ENCODE measurements around the gene PPCDC. TPM values are rescaled to one million over a fixed set of nuclear protein-coding genes. Genes with fewer than 3 reads are reported as not detected.
"Not testable (repeated sequence)": the region's sequence is repeated elsewhere in the genome, so short reads cannot be mapped to it uniquely, and the experiment has no call there.

PPCDC gene
- total RNA-seq, 1 donor: 7.8 TPM

DNA sequence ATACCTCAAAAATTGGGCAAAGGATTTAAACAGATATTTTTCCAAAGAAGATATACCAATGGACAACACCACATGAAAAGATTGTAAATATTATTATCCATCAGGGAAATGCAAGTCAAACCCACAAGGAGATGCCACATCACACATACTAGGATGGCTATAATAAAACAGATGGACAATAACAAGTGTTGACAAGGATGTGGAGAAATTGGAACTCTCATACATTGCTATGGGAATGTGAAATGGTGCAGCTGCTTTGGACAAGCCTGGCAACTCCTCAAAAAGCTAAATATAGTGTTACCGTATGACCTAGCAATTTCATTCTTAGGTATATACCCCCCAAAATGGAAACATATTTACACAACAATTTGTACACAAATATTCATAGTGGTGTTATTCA, 59.3 kb downstream of the PPCDC start:
- no peak overlapping the region for H3K4me3 ChIP-seq (ENCODE audit: low read depth, low read length)
- TF ChIP-seq, protein P1, sequence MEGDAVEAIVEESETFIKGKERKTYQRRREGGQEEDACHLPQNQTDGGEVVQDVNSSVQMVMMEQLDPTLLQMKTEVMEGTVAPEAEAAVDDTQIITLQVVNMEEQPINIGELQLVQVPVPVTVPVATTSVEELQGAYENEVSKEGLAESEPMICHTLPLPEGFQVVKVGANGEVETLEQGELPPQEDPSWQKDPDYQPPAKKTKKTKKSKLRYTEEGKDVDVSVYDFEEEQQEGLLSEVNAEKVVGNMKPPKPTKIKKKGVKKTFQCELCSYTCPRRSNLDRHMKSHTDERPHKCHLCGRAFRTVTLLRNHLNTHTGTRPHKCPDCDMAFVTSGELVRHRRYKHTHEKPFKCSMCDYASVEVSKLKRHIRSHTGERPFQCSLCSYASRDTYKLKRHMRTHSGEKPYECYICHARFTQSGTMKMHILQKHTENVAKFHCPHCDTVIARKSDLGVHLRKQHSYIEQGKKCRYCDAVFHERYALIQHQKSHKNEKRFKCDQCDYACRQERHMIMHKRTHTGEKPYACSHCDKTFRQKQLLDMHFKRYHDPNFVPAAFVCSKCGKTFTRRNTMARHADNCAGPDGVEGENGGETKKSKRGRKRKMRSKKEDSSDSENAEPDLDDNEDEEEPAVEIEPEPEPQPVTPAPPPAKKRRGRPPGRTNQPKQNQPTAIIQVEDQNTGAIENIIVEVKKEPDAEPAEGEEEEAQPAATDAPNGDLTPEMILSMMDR (IDR thresholded peaks at IDR 0.05; ENCODE audit: insufficient read depth, low read depth, low read length): no peak
- DNase-seq (ENCODE audit: low read depth): no peak

DNA sequence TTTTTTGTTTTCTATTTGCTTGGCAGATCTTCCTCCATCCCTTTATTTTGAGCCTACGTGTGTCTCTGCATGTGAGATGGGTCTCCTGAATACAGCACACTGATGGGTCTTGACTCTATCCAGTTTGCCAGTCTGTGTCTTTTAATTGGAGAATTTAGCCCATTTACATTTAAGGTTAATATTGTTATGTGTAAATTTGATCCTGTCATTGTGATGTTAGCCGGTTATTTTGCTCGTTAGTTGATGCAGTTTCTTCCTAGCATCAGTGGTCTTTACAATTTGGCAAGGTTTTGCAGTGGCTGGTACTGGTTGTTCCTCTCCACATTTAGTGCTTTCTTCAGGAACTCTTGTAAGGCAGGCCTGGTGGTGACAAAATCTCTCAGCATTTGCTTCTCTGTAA, 62.3 kb downstream of the PPCDC start:
- not testable (repeated sequence) for H3K4me3 ChIP-seq (ENCODE audit: low read depth, low read length); DNase-seq (ENCODE audit: low read depth)

DNA sequence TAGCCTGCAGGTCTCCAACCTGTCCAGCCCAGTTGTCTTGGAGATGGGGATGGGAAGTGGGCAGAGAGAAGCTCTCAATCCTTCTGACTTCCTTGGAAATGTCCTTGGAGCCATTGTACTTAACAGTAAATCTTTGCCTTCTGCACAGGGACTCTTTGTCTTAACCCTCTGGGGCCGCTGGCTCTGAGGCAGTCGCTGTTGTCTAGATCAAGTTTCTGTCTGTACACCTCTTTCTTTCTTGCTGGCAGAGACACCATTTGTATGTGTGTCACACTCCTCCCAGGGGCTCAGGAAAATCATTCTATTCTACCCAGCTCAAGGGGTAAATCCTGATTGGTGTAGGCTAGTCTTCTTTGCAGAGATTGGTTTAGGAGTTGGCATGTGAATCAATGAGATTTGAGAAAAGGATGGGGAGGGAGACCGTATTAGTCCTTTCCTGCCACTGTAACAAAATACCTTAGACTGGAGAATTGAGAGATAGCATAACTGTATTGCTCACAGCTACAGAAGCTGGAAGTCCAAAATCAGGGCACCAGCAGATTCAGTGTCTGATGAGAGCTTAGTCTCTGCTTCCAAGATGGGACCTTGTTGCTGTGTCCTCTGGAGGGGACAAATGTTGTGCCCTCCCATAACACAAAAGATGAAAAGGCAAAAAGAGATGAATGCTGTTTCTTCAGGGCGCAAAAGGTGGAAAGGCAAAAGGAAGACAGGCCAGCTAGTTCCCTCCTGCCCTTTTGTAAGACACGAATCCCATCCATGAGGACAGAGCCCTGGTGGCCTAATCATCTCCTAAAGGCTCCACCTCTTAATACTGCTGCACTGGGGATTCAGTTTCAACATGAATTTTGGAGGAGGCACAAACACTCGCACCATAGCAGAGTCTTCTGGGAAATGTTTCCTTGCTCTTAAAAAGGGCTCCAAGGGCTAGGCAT, 66.3 kb downstream of the PPCDC start:
- TF ChIP-seq, protein P1 (IDR thresholded peaks at IDR 0.05; ENCODE audit: insufficient read depth, low read depth, low read length): no peak
- no peak overlapping the region for H3K4me3 ChIP-seq (ENCODE audit: low read depth, low read length)
- DNase-seq (ENCODE audit: low read depth): no peak

DNA sequence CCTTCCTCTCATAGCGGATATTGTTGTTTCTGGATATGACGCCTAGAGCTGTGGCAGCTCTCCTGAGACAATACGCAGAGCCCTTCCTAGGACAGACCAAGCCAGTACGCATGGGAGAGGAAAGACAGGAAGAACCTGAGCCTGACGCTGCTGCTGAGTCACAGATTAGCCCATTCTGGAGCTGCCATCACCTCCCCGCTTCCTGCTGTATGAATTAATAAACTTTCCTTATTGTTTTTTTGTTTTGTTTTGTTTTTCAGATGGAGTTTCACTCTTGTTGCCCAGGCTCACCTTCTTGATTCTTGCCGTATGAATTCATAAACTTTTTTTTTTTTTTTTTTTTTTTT, 67.0 kb downstream of the PPCDC start:
- peak; percentile 74 for DNase-seq (ENCODE audit: low read depth)
- TF ChIP-seq, protein P1 (IDR thresholded peaks at IDR 0.05; ENCODE audit: insufficient read depth, low read depth, low read length): no peak

DNA sequence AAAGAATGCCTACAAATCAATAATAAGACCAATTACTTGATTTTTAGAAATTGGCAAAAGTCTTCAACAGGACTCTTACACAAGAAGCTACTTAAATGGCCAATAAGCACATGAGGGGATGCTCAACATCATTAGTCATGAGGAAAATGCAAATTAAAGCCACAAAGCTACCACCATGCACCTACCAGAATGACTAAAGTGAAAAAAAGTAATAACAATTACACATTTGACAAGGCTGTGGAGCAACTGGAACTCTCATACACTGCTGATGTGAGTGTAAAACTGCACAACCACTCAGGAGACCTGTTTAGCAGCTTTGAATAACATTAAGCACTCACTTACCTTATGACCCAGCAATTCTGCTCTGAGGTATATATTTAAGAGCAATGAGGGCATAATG, 68.4 kb downstream of the PPCDC start:
- no peak overlapping the region for H3K4me3 ChIP-seq (ENCODE audit: low read depth, low read length)
- TF ChIP-seq, protein P1 (IDR thresholded peaks at IDR 0.05; ENCODE audit: insufficient read depth, low read depth, low read length): no peak
- peak; percentile 18 for DNase-seq (ENCODE audit: low read depth)

More for the DNA sequence above, 67.0 kb downstream of the PPCDC start:
- no peak overlapping the region for H3K4me3 ChIP-seq (ENCODE audit: low read depth, low read length)

DNA sequence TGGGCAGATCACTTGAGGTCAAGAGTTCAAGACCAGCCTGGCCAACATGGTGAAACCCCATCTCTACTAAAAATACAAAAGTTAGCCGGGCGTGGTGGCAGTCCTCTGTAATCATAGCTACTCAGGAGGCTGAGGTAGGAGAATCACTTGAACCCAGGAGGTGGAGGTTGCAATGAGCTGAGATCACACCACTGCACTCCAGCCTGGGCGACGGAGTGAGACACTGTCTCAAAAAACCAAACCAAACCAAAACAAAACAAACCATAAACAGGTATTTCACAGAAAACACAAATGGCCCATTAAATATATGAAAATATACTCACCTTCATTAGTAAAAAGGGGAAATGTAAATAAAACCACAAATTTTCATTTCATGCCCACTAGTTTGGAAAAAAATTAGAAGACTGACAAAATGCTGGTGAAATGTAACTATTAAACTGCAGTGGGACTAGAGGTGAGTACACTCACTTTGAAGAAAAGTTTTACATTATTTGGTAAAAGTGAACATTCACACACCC, 71.6 kb downstream of the PPCDC start:
- DNase-seq (ENCODE audit: low read depth); H3K4me3 ChIP-seq (ENCODE audit: low read depth, low read length): not testable (repeated sequence)

DNA sequence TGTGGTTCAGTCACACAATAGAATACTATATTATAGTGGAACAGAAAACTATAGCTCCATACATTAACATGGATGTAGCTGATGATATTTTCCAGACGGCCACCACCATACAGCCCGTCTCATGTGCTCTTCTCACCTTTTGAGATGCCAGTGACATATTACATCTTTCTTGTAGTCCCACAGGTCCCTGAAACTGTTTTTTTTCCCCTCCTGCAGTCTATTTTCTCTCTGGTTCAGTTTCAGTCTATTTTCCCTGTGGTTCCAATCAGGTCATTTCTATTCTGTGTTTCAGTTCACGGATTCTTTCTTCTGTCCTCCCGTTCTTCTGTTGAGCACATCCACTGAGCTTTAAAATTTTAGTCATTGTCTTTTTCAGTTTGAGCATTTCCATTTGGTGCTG, 72.2 kb downstream of the PPCDC start:
- DNase-seq (ENCODE audit: low read depth): no peak
- H3K4me3 ChIP-seq (ENCODE audit: low read depth, low read length): no peak overlapping the region
- TF ChIP-seq, protein P1 (IDR thresholded peaks at IDR 0.05; ENCODE audit: insufficient read depth, low read depth, low read length): no peak

DNA sequence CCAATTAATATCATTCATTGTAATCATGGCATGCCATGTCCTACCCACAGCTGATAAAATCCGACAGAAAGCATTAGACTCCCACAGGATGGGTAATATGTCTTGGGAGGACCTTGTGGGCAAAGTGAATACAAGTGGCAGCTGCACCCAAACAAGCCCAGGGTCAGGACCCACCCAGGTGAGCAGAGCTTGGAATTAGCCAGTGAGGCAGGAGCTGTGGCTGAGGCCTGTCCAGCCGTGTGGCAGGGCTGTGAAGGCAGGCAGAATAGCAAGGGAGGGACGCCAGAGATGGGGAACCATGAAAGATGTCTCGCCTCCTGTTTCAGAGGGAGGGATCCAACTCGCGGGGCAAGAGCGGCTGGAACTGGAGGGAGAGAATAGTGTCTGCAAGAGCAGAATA, 74.5 kb downstream of the PPCDC start:
- no peak overlapping the region for H3K4me3 ChIP-seq (ENCODE audit: low read depth, low read length)
- TF ChIP-seq, protein P1 (IDR thresholded peaks at IDR 0.05; ENCODE audit: insufficient read depth, low read depth, low read length): no peak
- no peak for DNase-seq (ENCODE audit: low read depth)

Measured in fibroblast of villous mesenchyme (primary cell).